NCI-H226 (cell line): ENCODE data around the gene TNMD.

Experiments used
- DNase-seq: peaks from one replicate; pipeline ENCODE4 v3.0.0-alpha.2; 2015

Gene TNMD

DNA sequence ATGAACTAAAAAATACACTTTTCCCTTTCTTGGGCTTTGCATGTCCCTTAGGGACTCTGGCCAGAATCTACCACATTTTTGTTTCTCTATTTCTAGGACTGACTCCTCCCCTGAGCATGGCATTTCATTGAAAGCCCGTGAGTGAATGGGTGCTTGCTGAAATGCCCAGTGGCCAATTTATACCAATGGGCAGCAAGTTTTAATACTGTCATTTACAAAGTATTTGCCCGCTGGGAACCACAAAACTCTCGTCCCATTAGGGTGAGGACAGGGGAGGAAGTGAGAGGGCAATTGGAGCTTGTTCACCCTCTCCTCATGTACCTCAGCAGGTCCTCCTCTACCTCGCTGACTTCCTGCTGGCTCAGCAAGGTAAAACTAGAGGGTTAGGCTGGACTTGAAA, 60.4 kb downstream of the TNMD start:
- no peak for DNase-seq

DNA sequence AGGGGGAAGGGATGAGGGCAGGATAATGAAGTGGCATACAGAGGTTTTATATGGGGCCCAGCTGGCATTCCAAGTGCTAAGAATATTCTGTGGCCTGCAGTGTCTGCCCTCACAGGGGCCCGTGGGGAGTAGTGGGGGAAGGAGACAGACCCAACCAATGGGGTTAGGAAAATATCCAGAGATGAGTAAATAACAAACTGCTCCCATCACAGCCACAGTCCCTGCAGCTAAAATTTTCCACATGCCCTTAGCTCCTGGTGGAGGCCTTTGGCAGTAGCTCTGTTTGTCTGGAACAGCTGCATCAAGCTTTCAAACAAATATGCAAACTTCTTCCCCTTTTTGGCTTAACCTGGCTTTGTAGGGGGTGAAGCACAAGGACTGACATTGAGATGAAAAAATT, 62.4 kb downstream of the TNMD start:
- no peak for DNase-seq

DNA sequence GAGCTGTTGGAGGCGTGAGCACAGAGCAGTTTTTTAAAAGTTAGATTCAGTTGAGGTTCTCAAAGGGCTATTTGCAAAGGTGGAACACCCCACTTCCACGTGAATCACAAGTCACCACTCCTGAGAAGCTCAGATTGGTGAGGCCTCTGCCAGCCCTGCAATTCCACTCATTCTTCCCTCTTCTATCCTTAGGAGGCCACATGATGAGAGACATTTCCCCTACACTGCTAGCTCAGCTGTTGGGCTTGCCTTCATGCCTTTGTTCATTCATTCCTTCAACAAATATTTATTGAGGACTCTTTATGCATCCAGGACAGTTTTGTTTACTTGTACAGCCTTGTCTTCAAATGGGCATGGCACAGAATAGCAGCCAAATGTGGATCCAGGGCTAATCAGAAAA, 63.0 kb downstream of the TNMD start:
- DNase-seq, result no peak

DNA sequence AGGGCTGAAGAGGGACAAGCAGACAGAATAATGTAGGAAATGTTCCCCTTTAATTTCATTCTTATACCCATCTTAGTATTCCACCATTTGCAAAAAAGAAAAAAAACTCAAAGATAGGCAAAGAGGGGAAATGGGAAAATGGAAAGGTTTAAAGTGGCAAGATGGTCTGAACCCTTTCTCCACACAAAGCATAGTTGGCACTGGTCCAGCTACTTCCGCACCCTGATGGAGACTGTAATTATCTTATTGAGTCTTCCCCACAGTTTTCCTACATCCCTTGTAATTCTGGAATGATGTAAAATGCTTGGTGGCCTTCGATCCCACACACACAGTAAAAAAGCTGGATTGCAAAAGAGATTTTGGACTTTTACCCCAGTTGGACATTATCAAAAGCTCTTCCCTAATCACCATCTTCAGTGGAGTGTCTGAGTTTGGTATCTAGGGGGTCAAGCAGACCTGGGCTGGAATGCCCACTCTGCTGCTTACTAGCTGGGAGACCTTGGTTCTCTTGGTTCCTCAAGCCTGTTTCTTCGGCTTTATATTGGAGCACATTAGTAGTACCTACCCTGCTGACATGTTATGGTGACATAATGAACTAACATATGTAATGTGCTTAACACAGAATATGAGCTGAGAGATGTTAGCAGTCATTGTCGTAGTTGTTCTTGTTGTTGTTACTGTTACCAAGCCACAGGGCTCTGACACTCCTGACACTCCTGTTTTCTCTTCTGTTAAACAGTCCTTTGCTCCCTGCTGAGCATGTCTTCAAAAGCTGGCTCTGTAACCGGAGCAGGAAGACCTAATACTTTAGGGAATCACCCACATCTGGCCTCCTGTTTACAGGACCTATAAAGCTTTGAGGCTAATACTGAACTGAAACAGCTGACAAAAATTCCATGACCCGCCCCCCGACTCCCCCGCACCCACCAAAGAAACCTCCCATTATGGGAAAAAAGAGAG, 64.0 kb downstream of the TNMD start:
- no peak for DNase-seq
